ENCODE measurements around the gene UNC45B.

GRCh38 chr17:35224436-35224835, 76.8 kb downstream of the UNC45B start:
- no peak for TF ChIP-seq CTCF (optimal IDR thresholded peaks at IDR 0.05 in 1 of 3, IDR thresholded peaks at IDR 0.05 in 1 of 3, conservative IDR thresholded peaks at IDR 0.05 in 1 of 3; ENCODE audit: extremely low read depth in 1 of 3, insufficient read depth in 2 of 3, low read length in 3 of 3)
- TF ChIP-seq EZH2 (IDR thresholded peaks at IDR 0.05; ENCODE audit: low read length), result no peak
